Muscle layer of duodenum (tissue), 2 donors: ENCODE measurements around the gene BARD1.
"Not testable (repeated sequence)": the region's sequence is repeated elsewhere in the genome, so short reads cannot be mapped to it uniquely, and the experiment has no call there.

Experiments used
- H3K27ac ChIP-seq: one replicate; pipeline ENCODE4 v1.7.0; 2013; ENCODE audit warnings: mild to moderate bottlenecking, low read length
- H3K27me3 ChIP-seq: one replicate; pipeline ENCODE4 v1.7.0; 2013; ENCODE audit warnings: low read depth, mild to moderate bottlenecking, control low read depth, low read length
- H3K36me3 ChIP-seq, 2 donors: one replicate each; pipeline ENCODE4 v1.7.0; 2013; ENCODE audit warnings: low read length in 2 of 2, control low read depth in 1 of 2, mild to moderate bottlenecking in 1 of 2; ENCODE audit not compliant: insufficient read depth in 2 of 2, control insufficient read depth in 1 of 2
- H3K4me1 ChIP-seq, 2 donors: one replicate each; pipeline ENCODE4 v1.7.0; 2013; ENCODE audit warnings: low read length in 2 of 2, mild to moderate bottlenecking in 2 of 2, control low read depth in 1 of 2, moderate library complexity in 1 of 2; ENCODE audit not compliant: insufficient read depth in 2 of 2, control insufficient read depth in 1 of 2
- H3K4me3 ChIP-seq, 2 donors: one replicate each; pipeline ENCODE4 v1.7.0; 2013; ENCODE audit warnings: low read length in 2 of 2, low read depth in 1 of 2, mild to moderate bottlenecking in 1 of 2
- H3K9me3 ChIP-seq, 2 donors: one replicate each; pipeline ENCODE4 v1.7.0; 2013; ENCODE audit warnings: low read length in 2 of 2, control low read depth in 1 of 2, mild to moderate bottlenecking in 1 of 2; ENCODE audit not compliant: control insufficient read depth in 1 of 2
- donor health status: healthy.

BARD1 gene

DNA sequence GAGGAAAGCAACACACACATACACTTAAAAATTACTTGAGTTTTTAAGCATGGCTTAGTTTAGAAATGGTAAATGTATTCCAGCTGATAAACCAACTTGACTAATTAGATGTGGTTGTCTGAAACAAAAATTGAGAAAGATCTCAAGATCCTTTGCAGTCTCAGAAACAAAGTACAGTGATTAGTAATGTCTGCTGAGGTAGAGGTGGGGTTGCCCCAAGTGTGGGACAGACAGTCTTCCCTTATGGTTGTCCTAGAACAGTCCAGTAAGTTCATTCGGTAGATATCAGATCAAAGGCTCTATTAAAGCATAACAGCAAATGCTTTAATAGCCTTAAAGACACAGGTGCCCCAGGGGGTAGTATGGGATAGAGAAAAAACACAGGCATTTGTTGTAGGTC is 94.5 kb downstream of the BARD1 start:
- Histone ChIP-seq H3K4me3 (no peak overlapping the region), H3K36me3 (no peaks in the 10 kb centered on the region), H3K9me3 (no peaks in the 10 kb centered on the region), H3K27ac (no peak overlapping the region), H3K27me3 (no peaks in the 10 kb centered on the region), H3K4me1 (no peaks in the 10 kb centered on the region)

DNA sequence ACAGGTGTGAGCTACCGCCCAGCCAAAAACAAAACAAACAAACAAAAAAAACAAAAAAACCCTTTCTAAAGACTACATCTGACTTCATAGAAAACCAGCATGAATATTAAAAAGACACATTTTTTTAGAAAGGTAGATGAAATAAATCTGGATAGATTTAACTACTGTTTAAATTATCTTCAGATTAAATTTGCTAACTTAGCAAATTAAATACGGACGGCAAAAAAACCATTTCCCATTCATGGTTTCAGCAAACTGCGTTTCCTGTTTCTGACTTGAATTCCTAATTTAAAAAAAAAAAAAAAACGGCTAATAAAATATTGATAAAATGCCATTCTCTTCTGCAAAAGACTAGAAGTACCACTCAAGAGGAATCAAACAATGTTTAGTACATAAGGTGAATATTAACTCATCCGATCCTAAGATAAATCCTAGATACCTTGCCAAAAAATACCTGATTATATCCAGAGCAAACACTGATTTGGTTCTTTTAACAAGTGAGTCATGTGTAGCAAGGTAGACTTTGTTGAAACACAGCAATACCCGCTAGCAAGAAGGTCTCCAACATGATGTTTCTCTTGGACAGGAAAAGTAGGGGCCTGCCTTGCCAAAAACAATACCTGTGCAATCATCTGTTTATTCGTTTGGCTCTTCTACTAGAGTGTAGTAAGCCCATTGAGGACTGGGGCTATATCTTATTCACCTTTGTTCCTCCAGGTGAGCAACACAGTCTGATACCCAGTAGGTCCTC is 96.2 kb downstream of the BARD1 start:
- H3K4me1 ChIP-seq: no peaks in the 10 kb centered on the region
- no peak overlapping the region for H3K27ac ChIP-seq
- no peak overlapping the region for H3K4me3 ChIP-seq
- no peaks in the 10 kb centered on the region for H3K9me3 ChIP-seq
- no peaks in the 10 kb centered on the region for H3K36me3 ChIP-seq
- no peaks in the 10 kb centered on the region for H3K27me3 ChIP-seq

DNA sequence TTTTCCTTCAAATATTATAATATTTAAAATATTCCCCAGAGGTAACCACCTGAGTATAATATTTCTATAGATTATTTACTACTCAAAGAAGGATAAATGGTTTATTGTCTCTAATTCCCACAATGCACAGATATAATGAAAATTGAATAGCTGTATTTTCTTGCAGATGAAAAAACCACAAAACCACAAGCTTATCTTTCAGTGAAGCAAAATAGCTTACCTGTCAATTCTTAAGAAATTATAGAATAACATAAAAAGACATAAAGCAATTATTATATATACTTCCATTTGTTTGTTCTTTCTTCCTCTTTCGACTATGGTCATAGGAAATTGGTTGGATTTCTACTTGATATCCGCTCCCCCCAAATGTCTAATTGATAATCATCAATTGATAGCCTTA is 98.8 kb downstream of the BARD1 start:
- Histone ChIP-seq H3K36me3 (no peaks in the 10 kb centered on the region), H3K4me1 (no peaks in the 10 kb centered on the region), H3K27ac (no peak overlapping the region), H3K9me3 (no peaks in the 10 kb centered on the region), H3K27me3 (no peaks in the 10 kb centered on the region), H3K4me3 (no peak overlapping the region)

DNA sequence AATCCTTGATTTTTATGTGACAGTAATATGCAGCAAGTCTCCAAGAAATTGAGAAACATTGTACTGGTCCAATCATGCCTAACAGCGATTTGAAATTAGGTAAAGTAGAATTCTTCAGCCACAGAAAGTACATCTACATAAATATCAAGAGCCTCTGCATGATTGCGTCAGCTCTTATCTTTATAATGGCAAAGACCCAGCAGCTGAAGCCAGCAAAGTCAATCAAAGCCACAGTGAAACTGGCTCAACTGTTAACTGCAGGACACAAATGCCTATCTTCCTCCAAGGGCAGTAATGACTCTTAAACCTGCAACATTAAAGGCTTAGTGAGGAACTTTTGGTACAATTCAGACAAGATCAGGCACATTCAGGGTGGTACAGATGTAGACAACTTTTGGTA is 102.5 kb downstream of the BARD1 start:
- H3K4me3 ChIP-seq: no peak overlapping the region
- H3K27me3 ChIP-seq: no peaks in the 10 kb centered on the region
- H3K27ac ChIP-seq: no peak overlapping the region

DNA sequence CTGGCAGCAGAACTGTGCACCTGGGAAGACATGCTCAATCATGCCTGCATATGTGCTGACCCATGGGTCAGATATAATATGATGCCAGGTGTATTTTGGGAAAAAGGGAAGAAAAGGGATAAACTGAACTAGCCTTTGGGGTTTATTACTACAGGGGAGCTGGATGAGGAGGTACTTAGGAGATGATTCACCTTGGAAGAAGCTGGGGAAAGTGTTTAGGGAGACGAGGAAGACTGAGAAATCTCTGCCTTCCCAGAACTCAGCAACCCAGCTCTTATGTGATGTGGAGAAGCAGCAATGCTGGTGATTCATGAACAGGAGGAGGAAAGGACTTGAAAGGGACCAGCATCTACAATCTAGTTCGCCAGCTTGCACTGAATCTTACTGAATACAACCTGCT is 110.2 kb downstream of the BARD1 start:
- H3K36me3 ChIP-seq: no peaks in the 10 kb centered on the region
- H3K27ac ChIP-seq: no peak overlapping the region

More for the DNA sequence above, 102.5 kb downstream of the BARD1 start:
- no peaks in the 10 kb centered on the region for H3K4me1 ChIP-seq
- H3K36me3 ChIP-seq: no peaks in the 10 kb centered on the region
- no peaks in the 10 kb centered on the region for H3K9me3 ChIP-seq

DNA sequence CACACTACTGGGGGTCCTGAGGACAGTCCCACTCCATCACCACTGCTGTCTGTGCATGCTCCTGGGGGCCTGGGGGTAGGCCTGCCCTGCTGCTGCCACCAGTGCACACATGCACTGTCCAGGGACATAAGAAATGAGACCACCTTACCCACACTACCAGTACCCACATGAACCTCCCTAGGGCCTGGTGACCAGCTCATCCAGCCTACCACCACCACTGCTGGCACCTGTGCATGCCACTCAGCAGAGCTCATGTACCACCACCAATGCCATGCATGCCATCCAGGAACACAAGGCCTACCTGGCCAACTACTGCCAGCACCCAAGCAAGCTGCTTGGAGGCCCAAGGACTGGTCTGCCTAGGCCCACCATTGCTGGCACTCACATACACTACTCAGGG is 112.8 kb downstream of the BARD1 start:
- H3K4me3 ChIP-seq: no peak overlapping the region
- H3K27me3 ChIP-seq: no peaks in the 10 kb centered on the region
- H3K36me3 ChIP-seq: no peaks in the 10 kb centered on the region
- H3K9me3 ChIP-seq: peaks cover 3 to 10% of the 10 kb centered on the region in 2 donors
- H3K27ac ChIP-seq: no peak overlapping the region
- H3K4me1 ChIP-seq: no peaks in the 10 kb centered on the region

More for the DNA sequence above, 110.2 kb downstream of the BARD1 start:
- no peaks in the 10 kb centered on the region for H3K27me3 ChIP-seq
- no peaks in the 10 kb centered on the region for H3K4me1 ChIP-seq
- H3K9me3 ChIP-seq: peaks cover 3 to 10% of the 10 kb centered on the region in 2 donors
- H3K4me3 ChIP-seq: no peak overlapping the region

DNA sequence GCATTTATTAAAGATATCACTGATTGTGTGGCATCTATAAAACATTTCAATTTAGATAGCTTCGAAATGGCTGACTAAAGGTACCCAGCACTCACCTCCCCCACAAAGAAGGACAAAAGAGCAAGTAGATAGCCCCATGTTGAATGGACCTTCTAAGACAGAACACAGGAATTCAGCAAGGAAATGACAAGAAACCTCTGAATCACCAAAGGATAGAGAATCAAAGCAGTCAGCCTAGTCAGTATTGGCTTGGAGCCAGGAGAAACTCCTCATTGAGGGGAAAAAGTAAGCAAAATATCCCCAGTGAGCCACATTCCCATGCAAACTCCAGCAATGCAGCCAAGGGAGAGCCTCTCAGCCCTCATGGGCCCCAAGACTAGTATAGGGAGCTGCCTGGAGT is 113.7 kb downstream of the BARD1 start:
- no peak overlapping the region for H3K4me3 ChIP-seq
- H3K36me3 ChIP-seq: no peaks in the 10 kb centered on the region
- peaks cover under 1 to 5% of the 10 kb centered on the region in 2 donors for H3K9me3 ChIP-seq
- no peak overlapping the region for H3K27ac ChIP-seq
- H3K4me1 ChIP-seq: no peaks in the 10 kb centered on the region
- no peaks in the 10 kb centered on the region for H3K27me3 ChIP-seq

DNA sequence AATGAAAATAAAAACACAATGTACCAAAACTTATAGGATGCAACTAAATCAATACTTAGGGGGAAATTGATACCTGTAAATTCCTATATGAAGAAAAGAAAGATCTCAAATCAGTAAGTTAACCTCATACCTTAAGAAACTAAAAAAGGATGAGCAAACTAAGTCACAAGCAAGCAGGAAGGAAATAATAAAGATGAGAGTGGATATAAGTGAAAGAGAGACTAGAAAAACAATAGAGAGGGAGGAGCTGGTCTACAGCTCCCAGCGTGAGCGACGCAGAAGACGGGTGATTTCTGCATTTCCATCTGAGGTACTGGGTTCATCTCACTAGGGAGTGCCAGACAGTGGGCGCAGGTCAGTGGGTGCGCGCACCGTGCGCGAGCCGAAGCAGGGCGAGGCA is 125.9 kb downstream of the BARD1 start:
- not testable (repeated sequence) for H3K36me3 ChIP-seq, H3K4me3 ChIP-seq, H3K27ac ChIP-seq, H3K27me3 ChIP-seq, H3K9me3 ChIP-seq, H3K4me1 ChIP-seq

DNA sequence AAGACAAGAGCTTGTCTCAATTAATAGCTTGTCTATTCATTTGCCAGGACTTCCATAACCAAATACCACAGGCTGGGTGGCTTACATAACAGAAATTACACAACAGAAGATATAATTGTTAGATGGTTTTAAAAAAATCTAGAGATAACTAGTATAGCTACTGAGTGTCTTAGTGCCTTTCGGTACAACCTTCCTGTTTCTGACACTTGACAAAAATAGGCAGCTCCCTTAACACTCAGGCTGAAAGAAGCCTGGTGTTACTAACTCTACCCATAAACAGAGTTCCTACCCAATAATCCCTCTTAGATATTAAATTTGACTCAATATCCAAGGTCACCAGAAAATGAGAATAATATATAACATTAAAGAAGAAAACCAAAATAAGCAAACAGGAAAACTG is 129.7 kb downstream of the BARD1 start:
- Histone ChIP-seq H3K4me3 (no peak overlapping the region), H3K4me1 (no peaks in the 10 kb centered on the region)

DNA sequence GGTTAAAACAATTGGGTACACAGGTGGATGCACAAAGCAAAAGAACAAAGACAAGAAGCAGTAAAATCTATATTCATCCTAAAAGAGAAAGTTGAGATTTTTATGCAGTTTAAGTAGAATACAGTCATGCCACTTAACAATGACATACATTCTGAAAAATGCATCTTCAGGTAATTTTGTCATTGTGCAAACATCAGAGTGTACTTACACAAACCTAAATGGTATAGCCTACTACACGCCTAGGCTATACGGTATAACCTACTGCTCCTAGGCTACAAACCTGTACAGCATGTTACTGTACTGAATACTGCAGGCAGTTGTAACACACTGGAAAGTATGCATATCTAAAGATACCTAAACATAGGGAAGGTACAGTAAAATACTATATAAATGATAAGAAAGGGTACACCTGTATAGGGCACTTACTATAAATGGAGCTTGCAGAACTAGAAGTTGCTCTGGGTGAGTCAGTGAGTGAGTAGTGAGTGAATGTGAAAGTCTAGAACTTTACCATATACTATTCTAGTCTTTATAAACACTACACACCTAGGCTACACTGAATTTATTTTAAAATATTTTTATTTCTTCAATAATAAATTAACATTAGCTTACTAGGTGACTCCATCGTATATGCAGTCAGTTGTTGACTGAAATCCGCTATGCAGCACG is 132.9 kb downstream of the BARD1 start:
- no peak overlapping the region for H3K4me3 ChIP-seq
- no peaks in the 10 kb centered on the region for H3K27me3 ChIP-seq
- H3K4me1 ChIP-seq: no peaks in the 10 kb centered on the region
- peaks cover 2 to 4% of the 10 kb centered on the region in 2 donors for H3K9me3 ChIP-seq
- no peaks in the 10 kb centered on the region for H3K36me3 ChIP-seq
- H3K27ac ChIP-seq: no peak overlapping the region

More for the DNA sequence above, 129.7 kb downstream of the BARD1 start:
- Histone ChIP-seq H3K9me3 (peaks cover 2 to 4% of the 10 kb centered on the region in 2 donors), H3K36me3 (no peaks in the 10 kb centered on the region), H3K27ac (no peak overlapping the region), H3K27me3 (no peaks in the 10 kb centered on the region)
